LoVo (cell line): ENCODE results near the gene CPXCR1.
"Not testable (repeated sequence)": the region's sequence is repeated elsewhere in the genome, so short reads cannot be mapped to it uniquely, and the experiment has no call there.

Experiments used
- DNase-seq: peaks from one replicate; pipeline ENCODE4 v3.0.0-alpha.2; 2016; ENCODE audit warnings: low spot score

Gene CPXCR1

GRCh38 chrX:88746925-88747324, at the start of gene CPXCR1:
TSS of gene CPXCR1 (plus strand) at chrX:88747225. CDS start at chrX:88753415, 6,190 bp downstream.
- DNase-seq: no peak

GRCh38 chrX:88735835-88736234, 11.2 kb upstream of the CPXCR1 start:
- DNase-seq: no peak

- not testable (repeated sequence) for DNase-seq
These were observed 810 bp upstream of the CPXCR1 start for GRCh38 chrX:88746215-88746614.

GRCh38 chrX:88752339-88752738, 5.3 kb downstream of the CPXCR1 start:
- DNase-seq: not testable (repeated sequence)

GRCh38 chrX:88789825-88790224, 42.8 kb downstream of the CPXCR1 start:
- no peak for DNase-seq
